KMS-11 (cell line): ENCODE measurements around the gene TUB.

Experiments
- H2AFZ ChIP-seq: fragments of 200-600 bp; sonication (generic); 2 replicates; pipeline ENCODE4 v1.6.1; 2016; ENCODE audit warnings: antibody characterized with exemption, mixed run types, low read depth
- H3K27ac ChIP-seq: fragments of 200-600 bp; sonication (generic); 2 replicates; pipeline ENCODE4 v1.6.1; 2016; ENCODE audit warnings: mild to moderate bottlenecking, mixed run types
- H3K27me3 ChIP-seq: fragments of 200-600 bp; sonication (generic); 2 replicates; pipeline ENCODE4 v1.6.1; 2017; ENCODE audit warnings: mild to moderate bottlenecking, low read depth, mixed run types, moderate library complexity; ENCODE audit not compliant: insufficient read depth
- H3K36me3 ChIP-seq: fragments of 200-600 bp; sonication (generic); 2 replicates; pipeline ENCODE4 v1.6.1; 2017; ENCODE audit warnings: mild to moderate bottlenecking, mixed run types; ENCODE audit not compliant: insufficient read depth
- H3K4me1 ChIP-seq: fragments of 200-600 bp; sonication (generic); 2 replicates; pipeline ENCODE4 v1.6.1; 2016; ENCODE audit warnings: mild to moderate bottlenecking, low read depth, mixed run types; ENCODE audit not compliant: poor library complexity, severe bottlenecking
- H3K4me2 ChIP-seq: fragments of 200-600 bp; sonication (generic); 2 replicates; pipeline ENCODE4 v1.7.0; 2016; ENCODE audit warnings: mild to moderate bottlenecking, mixed run types
- H3K4me3 ChIP-seq: fragments of 200-600 bp; sonication (generic); IDR thresholded peaks from 2 replicates; pipeline ENCODE4 v1.6.1; 2017; ENCODE audit warnings: low read depth, low read length, mixed read lengths; ENCODE audit not compliant: insufficient read depth
- H3K79me2 ChIP-seq: fragments of 200-600 bp; sonication (generic); 2 replicates; pipeline ENCODE4 v1.6.1; 2016; ENCODE audit warnings: low read depth, mixed run types; ENCODE audit not compliant: insufficient read depth
- H3K9ac ChIP-seq: fragments of 200-600 bp; sonication (generic); 2 replicates; pipeline ENCODE4 v1.6.1; 2016; ENCODE audit warnings: mild to moderate bottlenecking, mixed run types
- H4K20me1 ChIP-seq: fragments of 200-600 bp; sonication (generic); 2 replicates; pipeline ENCODE4 v1.6.1; 2016; ENCODE audit warnings: mild to moderate bottlenecking, mixed run types; ENCODE audit not compliant: insufficient read depth
- TF ChIP-seq, protein P1 (sequence below): fragments of 200-600 bp; sonication (generic); conservative IDR thresholded peaks from 2 replicates; pipeline ENCODE4 v1.6.1; 2017; ENCODE audit warnings: low read depth, mild to moderate bottlenecking, antibody characterized with exemption, low read length, moderate library complexity, mixed read lengths

The TUB gene

DNA sequence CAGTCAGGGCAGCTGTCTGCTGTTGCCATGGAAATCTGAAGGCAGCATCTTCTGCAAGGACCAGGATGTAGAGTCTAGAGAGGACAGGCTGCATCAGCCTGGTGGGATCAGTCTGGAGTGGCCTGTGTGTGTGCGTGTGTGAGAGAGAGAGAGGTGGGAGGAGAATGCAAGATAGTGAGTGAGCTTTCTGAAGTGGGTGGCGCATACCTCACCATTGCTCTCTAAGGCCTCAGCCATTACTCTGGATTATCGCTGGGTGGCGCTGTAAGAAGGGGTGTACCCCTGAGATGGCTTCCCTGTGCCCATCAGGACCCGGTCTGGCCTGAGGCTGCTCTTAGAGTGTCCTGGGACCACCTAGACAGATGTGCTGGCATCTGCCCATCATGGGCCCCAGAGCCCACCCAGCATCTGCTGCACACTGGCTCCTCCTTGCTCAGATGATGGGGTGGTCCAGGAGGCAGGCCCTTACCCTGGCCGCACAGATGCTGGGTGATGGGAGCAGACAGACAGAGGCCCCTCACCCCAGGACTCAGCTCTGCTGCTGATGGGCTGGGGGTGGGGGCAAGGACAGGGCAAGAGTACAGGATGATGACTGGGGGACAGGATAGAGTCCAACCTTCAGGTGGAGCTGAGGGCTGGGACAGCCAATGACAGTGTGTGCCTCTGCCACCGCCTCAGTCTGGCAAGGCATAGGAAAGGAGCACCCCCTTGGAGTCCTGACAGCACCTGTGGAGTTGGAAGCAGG is 25.7 kb upstream of the TUB start:
- no peak overlapping the region for H3K27ac ChIP-seq
- no peaks in the 10 kb centered on the region for H3K4me1 ChIP-seq
- H3K9ac ChIP-seq = no peak overlapping the region
- TF ChIP-seq, protein P1, sequence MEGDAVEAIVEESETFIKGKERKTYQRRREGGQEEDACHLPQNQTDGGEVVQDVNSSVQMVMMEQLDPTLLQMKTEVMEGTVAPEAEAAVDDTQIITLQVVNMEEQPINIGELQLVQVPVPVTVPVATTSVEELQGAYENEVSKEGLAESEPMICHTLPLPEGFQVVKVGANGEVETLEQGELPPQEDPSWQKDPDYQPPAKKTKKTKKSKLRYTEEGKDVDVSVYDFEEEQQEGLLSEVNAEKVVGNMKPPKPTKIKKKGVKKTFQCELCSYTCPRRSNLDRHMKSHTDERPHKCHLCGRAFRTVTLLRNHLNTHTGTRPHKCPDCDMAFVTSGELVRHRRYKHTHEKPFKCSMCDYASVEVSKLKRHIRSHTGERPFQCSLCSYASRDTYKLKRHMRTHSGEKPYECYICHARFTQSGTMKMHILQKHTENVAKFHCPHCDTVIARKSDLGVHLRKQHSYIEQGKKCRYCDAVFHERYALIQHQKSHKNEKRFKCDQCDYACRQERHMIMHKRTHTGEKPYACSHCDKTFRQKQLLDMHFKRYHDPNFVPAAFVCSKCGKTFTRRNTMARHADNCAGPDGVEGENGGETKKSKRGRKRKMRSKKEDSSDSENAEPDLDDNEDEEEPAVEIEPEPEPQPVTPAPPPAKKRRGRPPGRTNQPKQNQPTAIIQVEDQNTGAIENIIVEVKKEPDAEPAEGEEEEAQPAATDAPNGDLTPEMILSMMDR = no peak
- H3K4me2 ChIP-seq = no peak overlapping the region
- no peaks in the 10 kb centered on the region for H4K20me1 ChIP-seq
- H3K27me3 ChIP-seq = no peaks in the 10 kb centered on the region
- no peaks in the 10 kb centered on the region for H3K36me3 ChIP-seq
- H2AFZ ChIP-seq = no peak overlapping the region
- H3K79me2 ChIP-seq = no peaks in the 10 kb centered on the region
- H3K4me3 ChIP-seq = no peak overlapping the region

DNA sequence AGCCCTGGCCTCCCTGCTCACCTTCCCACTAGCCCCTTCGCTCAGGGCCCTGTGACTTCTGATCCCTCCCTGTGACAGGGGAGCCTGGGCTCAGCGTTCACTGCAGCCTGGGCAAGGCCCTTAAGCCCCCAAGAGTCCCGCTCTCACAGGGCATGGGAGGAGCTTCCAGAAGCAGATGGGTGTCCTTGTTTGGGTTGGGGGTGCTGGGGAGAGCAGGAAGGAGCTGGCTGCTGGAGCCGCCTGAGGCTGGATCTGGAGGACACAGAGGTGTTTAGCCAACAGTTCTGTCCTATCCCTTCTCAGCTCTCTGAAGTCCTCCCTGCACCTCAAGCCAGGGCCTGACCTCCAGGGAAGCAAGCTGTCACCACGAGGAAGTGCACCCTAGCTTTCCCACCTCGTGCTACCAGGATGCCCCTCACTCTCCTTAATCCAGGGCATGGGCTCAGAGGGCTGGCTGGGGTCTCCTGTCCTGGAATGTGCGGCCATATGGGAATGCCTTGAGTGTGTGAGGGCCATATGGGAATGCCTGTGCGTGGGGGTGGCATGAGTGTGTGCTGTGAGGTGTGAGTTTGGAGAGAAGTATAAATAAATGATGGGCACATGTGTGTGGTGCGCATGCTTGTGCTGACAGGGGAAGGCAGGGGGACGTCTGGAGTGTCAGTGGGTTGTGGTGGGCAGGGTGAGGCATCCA is 25.0 kb upstream of the TUB start:
- Histone ChIP-seq H3K79me2 (no peaks in the 10 kb centered on the region), H3K4me2 (no peak overlapping the region), H2AFZ (no peak overlapping the region), H3K36me3 (no peaks in the 10 kb centered on the region), H3K4me1 (no peaks in the 10 kb centered on the region), H3K27me3 (no peaks in the 10 kb centered on the region), H3K9ac (no peak overlapping the region), H3K4me3 (no peak overlapping the region), H3K27ac (no peak overlapping the region), H4K20me1 (no peaks in the 10 kb centered on the region)
- TF ChIP-seq, protein P1 = no peak

DNA sequence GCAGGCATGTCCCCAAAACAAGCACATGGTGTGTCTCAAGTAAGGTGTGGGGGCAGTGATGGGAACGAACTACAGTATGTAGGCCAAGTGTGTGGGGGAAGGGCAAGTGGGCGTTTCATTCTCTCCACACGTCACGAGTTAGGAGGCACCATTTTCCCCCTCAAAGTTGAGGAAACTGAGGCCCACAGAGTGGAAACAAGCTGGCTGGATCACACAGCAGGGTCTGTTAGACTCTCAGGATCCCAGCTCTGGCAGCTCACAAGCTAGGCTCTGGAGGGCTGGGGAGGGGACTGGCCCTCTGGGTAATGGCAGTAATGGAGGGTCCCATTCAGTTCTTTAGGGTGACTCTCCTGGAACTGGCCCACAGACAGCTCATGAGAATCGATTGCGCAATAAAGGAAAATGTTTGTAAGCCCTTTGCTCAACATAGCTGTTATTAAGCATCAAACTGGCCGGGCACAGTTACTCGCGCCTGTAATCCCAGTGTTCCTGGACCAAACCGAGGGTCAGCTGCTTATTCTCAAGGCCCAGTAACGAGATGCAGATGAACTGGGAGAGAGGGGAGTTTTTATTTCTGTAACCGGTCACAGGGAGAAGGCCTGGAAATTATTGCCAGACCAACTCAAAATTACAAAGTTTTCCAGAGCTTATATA is 24.1 kb upstream of the TUB start:
- no peaks in the 10 kb centered on the region for H3K36me3 ChIP-seq
- H3K27ac ChIP-seq = no peak overlapping the region
- no peaks in the 10 kb centered on the region for H3K4me1 ChIP-seq
- H3K9ac ChIP-seq = no peak overlapping the region
- H3K79me2 ChIP-seq = no peaks in the 10 kb centered on the region
- no peak overlapping the region for H3K4me2 ChIP-seq
- no peaks in the 10 kb centered on the region for H3K27me3 ChIP-seq
- TF ChIP-seq, protein P1 = no peak
- H2AFZ ChIP-seq = no peak overlapping the region
- no peak overlapping the region for H3K4me3 ChIP-seq
- H4K20me1 ChIP-seq = no peaks in the 10 kb centered on the region

GRCh38 chr11:8058216-8058615 is 22.8 kb upstream of the TUB start:
- TF ChIP-seq, protein P1 = no peak
- no peaks in the 10 kb centered on the region for H3K4me1 ChIP-seq
- H3K9ac ChIP-seq = no peak overlapping the region
- no peak overlapping the region for H3K27ac ChIP-seq
- no peaks in the 10 kb centered on the region for H3K79me2 ChIP-seq
- H4K20me1 ChIP-seq = no peaks in the 10 kb centered on the region
- no peak overlapping the region for H2AFZ ChIP-seq
- no peak overlapping the region for H3K4me3 ChIP-seq
- H3K4me2 ChIP-seq = no peak overlapping the region
- no peaks in the 10 kb centered on the region for H3K27me3 ChIP-seq
- no peaks in the 10 kb centered on the region for H3K36me3 ChIP-seq
